Measurements from ENCODE around the gene HELZ.
"Not testable (repeated sequence)": the region's sequence is repeated elsewhere in the genome, so short reads cannot be mapped to it uniquely, and the experiment has no call there.

HELZ gene

DNA sequence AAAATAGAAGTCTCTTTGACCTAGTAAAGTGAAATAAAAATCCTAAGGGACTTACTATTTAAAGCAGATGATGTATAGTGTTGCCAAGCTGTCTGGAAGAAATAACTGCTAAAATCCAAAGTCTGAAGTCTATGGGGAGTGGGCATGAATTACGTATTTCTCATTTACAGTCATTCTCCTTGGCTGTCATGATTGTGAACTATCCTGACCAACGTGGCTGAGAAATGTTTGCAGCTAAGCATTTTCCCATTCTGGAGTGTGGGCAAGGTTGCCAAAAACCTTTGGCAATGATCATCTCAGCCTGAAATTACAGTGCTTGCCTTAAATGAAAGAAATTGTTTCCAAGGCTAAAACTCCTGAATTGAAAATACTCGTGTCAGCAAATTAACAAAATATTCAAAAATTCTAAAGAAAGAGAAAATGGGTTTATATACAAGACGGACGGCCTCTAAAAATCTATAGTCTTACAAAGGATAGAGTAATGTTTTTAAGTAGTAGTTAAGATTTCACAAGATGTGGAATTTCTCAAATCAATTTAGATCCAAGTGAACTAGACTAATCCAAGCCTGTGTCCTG, 123.6 kb downstream of the HELZ start:
- no peak for DNase-seq (ENCODE audit: low read depth in 2 of 3, low spot score in 1 of 3)

DNA sequence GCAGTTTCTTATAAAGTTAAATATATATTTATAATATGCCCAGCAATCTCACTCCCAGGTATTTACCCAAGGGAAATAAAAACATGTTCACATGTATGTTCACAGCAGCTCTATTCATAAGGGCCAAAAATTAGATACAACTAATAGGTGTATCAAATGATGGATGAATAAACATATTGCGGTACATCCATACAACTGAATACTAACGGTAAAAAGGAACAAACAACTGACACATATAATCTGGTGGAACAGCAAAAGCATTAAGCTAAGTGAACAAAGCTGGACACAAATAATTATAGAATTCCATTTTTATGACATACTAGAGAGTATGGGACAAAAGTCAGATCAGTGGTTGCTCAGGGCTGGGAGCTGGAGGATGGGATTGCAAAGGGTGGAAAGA, 125.9 kb downstream of the HELZ start:
- DNase-seq (ENCODE audit: low read depth in 2 of 3, low spot score in 1 of 3), result no peak

DNA sequence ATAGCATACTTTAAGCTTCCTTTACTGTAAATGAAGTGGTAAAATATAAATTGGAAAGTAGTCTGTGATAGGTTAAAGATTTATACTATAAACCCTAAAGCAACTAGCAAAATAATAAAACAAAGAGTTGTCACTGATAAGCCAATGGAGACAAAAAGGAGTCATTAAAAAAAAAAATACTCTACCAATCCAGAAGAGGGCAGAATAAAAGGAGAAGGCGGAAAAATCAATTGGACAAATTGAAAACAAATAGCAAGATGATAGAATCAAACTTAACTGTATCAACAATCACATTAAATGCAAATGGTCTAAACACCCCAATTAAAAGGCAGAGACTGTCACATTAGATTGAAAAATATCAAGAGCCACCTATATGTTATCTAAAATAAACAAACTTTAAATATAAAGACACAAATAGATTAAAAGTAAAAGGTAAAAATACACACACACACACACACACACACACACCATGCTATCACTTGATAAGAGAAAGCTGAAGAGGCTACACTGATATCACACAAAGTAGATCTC, 128.9 kb downstream of the HELZ start:
- DNase-seq (ENCODE audit: low read depth in 2 of 3, low spot score in 1 of 3), result no peak

DNA sequence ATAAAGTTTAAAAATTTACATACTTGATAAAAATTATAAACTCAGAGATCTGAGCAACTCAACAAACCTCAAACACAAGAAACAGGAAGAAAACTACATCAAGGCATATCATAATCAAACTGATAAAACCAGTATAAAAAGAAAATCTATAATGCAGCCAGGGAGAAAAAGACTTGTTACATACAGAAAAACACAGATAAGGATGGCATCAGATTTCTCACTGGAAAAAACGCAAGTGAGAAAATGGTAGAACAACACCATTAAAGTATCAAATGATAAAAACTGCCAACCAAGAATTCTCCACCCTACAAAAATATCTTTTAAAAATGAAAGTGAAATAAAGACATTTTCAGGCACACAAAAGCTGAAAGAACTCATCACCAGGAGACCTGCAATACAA, 129.6 kb downstream of the HELZ start:
- no peak for DNase-seq (ENCODE audit: low read depth in 2 of 3, low spot score in 1 of 3)

DNA sequence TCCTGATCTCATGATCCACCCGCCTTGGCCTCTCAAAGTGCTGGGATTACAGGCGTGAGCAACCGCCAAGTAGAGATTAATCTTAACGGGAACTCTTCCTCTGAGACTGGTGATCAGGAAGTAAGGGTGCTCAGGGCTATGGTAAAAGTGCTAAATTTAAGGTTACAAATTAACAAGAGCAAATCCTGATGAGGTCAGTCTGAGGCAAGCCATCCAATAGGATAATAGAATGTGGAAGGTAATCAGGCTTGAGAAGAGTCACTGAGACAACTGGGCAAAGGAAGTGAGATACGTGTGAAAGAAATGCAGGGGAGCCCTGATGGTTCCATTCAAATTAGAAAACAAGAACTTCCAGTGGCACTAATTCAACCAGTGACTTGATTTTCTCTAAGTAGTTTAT, 131.5 kb downstream of the HELZ start:
- no peak for DNase-seq (ENCODE audit: low read depth in 2 of 3, low spot score in 1 of 3)

DNA sequence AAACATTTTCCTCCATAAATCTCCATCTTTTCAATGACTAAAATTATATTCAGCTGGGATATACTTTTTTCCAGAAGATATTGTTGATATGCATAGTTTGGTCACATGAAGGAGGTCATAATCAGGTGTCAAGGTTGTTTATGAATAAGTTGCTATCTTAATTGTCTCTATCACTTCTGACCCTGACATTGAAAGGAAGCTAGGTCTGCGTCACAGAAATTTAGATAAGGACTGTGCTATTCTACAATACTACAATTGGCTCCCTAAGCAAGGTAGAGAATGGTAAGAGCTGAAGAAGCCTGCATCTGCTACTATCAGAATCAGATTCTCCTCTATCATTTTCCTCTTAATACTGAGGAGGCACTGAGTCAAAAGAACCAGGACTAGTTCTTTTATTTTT, 133.2 kb downstream of the HELZ start:
- DNase-seq (ENCODE audit: low read depth in 2 of 3, low spot score in 1 of 3), result no peak

DNA sequence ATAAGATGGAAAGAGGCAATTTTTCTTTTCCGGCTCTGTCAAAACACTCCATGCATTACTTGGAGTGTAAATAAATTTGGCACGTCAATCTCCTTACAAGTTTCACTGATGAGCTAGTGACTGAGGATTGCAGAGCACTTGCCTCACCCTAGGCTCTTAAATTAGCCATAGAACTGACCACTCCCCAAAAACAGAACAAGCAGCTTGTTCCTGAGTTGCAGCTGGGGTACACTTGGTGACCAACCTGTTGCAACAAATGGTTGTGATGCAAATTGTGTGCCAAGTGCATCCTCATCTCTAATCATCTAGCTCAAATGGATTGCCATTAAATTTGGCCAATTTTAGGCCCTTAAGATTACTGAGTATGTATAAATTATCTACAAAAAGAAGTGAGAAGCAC, 133.7 kb downstream of the HELZ start:
- no peak for DNase-seq (ENCODE audit: low read depth in 2 of 3, low spot score in 1 of 3)

DNA sequence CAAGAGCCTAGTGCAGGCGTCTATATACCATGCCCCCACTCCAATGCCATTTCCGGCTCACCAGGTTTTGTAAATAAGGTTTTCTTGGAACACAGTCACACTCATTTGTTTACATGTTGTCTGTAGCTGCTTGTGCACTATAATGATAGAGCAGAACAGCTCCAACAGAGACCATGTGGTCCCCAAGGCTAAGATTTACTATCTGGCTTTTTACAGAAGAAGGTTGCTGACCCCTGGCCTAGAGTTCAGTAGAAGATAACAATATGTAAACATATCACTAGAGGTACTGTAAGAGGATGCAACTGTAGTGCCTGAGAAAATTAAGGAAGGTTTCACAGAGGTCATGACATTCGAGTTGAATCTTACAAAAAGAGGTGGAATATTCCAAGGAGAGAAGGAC, 134.4 kb downstream of the HELZ start:
- DNase-seq (ENCODE audit: low read depth in 2 of 3, low spot score in 1 of 3), result no peak

DNA sequence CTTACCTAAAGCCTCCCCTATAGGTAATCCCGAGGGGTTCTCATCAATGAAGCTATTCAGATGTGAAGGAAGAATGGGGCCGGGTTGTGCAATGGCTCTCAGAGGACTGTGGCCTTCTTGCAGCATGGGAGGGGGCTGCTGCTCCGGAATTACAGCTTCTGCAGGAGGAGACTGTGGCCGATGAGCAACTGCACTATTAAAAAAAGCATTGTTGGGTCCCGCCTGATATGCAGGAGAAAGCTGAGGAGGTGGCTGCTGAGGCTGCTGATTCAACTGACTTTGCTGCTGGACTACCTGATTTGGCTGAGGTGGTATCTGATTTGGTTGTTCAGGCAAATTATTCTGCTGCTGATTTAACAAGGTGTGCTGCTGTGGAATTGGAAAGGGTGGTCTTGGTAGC, 135.9 kb downstream of the HELZ start:
- DNase-seq (ENCODE audit: low read depth in 2 of 3, low spot score in 1 of 3), result no peak

DNA sequence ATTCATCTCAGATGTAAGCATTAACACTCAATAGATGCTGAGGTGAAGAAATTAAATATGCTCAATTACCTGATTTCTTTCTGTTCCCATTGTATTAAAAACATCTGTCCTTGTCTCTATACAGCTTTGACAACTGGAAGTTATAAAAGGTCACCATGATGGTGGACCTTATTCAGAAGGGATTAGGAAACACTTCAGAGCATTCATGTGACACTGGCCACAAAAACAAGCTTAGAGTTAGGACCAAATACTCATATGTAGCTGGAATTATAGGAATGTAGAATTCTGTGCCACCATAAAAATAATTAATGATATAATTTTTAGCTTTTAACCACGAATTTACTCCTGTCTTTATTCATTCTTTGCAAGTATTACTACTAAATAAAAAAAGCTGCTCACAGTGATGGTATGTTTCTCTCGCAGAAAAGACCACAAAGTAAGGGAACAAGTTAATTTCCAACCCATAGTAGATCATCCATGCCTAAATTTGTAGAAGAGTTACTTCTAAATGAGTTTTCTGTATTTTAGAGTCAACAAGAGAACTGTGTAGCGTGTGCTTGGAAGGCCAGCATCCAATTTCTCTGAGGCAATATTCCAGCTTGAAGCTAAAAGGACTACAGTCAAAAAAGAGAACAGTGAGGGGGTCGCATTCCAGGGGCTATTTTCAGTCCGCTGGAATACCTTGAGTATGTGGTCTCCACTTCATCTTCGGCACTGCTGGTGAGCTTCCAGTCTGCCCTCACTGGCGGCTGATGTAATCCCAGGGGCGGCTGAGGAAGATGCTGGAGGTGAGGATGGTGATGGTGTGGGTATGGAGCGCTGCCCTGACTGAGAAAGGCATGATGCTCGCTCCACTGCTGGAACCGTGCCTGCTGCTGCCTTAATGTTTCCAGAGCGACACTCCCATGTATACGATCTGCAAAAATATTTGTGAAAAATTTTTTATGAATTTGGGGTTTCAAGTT, 136.9 kb downstream of the HELZ start:
- no peak for DNase-seq (ENCODE audit: low read depth in 2 of 3, low spot score in 1 of 3)

DNA sequence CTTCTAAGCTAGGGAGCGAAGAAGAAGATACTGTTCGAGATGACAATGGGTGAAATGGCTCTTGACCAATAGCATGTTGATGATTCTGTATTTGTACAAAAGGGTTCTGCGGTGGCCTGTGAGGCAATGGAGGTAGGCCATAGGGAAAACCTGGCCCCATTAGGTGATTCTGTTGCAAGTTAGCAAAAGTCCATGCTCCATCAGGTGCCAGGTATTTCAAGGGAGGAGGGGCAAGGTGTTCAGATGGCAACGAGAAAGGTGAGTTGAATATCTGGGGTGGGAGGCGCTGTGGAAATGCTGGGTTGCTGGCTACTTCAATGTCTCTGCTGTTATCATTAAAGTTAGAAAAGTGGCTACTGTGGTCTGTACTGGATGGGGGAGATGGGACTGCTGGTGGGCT, 137.8 kb downstream of the HELZ start:
- DNase-seq (ENCODE audit: low read depth in 2 of 3, low spot score in 1 of 3), result no peak

DNA sequence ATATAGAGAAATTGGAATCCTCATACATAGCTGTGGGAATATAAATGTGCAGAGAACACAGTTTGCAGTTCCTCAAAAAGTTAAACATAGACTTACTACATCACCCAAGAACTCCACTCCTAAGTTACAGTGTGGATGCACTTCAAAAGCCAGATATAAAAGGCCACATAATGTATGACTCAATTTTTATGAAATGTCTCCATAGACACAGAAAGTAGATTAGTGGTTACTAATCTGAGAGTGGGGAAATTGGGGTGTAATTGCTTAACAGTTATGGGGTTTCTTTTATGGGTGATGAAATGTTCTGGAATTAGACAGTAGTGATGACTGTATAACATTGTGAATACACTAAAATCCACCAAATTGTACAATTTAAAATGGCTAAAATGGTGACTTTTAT, 139.8 kb downstream of the HELZ start:
- DNase-seq (ENCODE audit: low read depth in 2 of 3, low spot score in 1 of 3), result no peak

DNA sequence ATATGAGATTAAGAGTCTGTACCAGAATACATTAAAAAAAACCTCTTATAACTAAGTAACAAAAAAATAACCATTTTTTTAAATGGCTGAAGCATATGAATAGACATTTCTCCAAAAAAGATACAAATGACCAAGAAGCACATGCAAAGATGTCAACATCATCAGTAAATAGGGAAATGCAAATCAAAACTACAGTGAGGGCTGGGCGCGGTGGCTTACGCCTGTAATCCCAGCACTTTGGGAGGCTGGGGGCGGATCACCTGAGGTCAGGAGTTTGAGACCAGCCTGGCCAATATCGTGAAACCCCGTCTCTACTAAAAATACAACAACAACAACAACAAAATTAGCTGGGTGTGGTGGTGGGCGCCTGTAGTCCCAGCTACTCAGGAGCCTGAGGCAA, 140.4 kb downstream of the HELZ start:
- not testable (repeated sequence) for DNase-seq (ENCODE audit: low read depth in 2 of 3, low spot score in 1 of 3)

DNA sequence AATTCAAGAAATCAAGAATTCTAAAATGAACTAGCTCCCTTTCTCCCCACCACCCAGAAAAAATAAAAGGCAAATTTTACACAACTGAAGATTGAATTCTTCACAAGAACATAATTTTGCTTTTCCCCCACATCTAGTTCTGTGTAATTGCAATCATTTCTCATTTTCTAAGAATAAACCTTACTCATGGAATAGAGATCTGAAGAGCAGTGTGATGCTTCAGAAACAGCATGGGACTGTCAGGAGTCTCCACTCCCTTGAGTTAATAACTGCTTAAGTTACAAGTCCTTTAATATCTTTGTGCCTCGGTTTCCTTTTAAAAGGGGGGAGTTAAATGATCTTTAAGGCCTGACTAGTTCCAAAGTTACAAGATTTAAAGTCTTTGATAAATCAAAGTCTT, 147.0 kb downstream of the HELZ start:
- no peak for DNase-seq (ENCODE audit: low read depth in 2 of 3, low spot score in 1 of 3)

DNA sequence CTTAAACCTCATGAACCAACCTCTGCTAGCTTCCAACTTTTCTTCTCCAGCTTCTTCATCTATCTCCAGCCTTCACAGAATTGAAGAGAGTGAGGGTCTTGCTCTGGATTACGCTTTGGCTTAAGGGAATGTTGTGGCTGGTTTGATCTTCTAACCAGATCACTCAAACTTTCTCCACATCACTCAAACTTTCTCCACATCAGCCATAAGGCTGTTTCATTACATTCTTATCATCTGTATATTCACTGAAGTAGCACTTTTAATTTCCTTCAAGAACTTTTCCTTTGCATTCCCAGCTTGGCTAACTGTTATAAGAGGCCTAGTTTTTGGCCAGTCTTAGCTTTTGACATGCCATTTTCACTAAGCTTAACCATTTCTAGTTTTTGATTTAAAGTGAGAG, 148.4 kb downstream of the HELZ start:
- DNase-seq (ENCODE audit: low read depth in 2 of 3, low spot score in 1 of 3), result no peak

DNA sequence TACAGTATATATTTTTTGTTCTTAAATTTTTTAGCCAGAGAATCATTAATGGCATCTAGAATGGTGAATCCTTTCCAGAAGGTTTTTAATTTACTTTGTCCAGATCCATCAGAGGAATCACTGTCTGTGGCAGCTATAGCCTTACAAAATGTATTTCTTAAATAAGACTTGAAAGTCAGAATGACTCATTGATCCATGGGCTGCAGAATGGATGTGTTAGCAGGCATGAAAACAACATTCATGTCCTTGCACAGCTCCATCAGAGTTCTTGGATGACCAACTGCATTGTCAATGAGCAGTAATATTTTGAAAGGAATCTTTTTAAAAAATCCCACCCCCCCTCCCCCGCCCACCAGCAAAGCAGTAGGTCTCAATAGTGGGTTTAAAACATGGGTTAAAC, 149.2 kb downstream of the HELZ start:
- no peak for DNase-seq (ENCODE audit: low read depth in 2 of 3, low spot score in 1 of 3)

DNA sequence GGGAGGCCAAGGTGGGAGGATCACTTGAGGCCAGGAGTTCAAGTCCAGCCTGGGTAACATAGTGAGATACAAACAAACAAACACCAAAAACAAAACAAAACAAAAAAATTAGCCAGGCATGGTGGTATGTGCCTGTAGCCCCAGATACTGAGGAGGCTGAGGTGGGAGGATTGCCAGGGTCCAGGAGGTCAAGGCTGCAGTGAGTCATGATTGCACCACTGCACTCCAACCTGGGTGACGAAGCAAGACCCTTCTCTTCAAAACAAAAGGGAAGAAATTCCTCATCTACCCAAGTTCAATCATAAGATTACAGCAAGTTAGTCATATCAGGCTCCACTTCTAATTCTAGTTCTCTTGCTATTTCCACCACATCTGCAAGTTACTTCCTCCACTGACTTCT, 149.7 kb downstream of the HELZ start:
- not testable (repeated sequence) for DNase-seq (ENCODE audit: low read depth in 2 of 3, low spot score in 1 of 3)

DNA sequence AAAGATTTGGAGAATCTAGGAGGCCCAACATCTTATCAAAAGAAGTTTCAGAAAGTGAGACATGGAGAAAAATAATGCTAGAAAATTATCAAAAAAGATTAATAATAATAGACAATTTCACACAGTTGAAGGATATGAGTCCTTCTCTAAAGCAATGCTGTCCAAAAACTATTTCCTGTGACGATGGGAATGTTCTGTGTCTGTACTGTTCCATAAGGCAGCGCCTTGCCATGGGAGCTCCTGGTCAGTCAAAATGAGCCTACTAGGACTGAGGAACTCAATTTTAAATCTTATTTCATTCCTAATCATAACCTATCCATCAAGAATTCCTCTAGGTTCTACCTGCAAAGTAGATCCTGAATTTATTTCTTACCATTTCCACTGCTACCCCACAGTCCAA, 151.6 kb downstream of the HELZ start:
- no peak for DNase-seq (ENCODE audit: low read depth in 2 of 3, low spot score in 1 of 3)

DNA sequence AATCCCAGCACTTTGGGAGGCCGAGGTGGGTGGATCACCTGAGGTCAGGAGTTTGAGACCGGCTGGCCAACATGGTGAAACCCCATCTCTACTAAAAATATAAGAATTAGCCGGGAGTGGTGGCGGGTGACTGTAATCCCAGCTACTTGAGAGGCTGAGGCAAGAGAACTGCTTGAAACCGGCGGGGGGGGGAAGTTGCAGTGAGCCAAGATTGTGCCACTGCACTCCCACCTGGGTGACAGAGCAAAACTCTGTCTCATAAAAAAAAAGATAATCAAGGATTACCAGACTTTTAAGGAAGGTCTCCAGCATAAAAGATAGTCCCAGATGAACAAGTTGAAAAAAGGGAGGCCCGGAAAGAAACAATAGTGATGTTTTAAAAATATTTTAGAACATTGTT, 152.3 kb downstream of the HELZ start:
- not testable (repeated sequence) for DNase-seq (ENCODE audit: low read depth in 2 of 3, low spot score in 1 of 3)

DNA sequence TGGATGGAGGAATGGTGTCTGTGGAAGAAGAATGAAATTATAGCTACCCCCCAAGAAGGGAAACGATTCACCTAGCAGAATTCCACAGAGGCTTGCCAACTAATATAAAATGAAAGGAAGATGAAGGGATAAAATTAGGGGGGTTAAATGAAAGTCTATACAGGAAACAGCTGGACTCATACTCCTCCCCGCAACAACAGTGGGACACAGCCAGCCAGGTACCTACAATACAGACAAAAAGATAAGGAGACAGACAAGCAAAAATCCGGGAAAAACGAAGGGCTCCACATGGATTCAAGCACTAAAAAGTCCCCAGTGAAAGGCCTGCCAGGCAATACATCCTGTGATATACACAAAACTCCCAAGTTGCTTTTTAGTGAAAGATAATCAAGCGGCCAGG, 152.7 kb downstream of the HELZ start:
- no peak for DNase-seq (ENCODE audit: low read depth in 2 of 3, low spot score in 1 of 3)

DNA sequence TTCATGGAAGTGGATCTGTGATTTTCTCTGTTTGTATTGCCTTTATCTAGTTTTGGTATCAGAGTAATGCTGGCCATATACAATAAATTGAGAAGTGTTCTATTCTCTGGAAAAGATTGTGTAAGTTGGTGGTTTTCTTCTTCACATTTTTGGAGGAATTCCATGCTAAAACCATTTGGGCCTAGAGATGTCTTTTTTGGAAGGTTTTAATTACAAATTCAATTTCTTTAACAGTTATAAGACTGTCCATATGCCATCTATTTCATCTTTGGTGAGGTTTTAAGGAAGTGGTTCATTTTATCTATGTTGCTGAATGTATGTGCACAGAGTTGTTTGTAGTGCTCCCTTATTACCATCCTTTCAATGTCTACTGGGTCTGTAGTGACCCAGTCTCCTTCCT, 154.7 kb downstream of the HELZ start:
- no peak for DNase-seq (ENCODE audit: low read depth in 2 of 3, low spot score in 1 of 3)

DNA sequence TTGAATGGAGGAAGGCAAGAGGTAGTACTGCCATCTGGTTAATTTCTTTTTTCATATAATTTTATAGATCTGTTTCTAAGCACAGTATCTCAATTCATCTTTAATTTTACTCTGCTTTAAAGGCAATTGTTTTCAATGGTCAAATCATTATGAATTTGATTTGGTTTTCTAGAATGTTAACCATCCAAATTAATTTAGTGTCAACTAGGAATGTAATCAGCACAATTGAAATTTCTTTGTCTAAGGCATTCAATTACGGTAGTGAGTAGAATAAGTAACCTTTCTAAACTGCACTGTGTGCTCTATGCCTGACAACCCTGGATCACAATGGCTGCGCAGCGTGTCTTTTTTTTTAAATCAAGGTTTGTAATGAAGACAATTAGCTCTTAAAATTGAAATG, 156.4 kb downstream of the HELZ start:
- DNase-seq (ENCODE audit: low read depth in 2 of 3, low spot score in 1 of 3), result no peak

DNA sequence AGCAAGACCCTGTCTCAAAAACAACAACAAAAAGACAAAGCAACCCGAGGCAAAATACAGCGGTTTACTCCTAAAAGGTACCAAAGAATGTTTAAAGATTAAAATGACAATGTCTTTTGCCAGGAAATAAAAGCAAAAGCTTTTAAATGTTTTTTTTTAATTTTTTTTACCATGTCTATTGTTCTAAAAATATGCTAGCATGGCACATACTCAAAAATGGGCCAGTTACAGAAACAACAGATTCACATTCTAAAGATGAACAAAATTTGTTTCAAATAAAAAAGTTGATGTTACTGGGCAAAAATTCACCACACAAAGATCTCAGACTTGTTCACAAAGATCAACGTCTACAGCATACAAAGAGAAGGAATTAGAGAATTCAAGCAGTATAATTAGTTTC, 159.6 kb downstream of the HELZ start:
- no peak for DNase-seq (ENCODE audit: low read depth in 2 of 3, low spot score in 1 of 3)

Measured in stimulated activated CD4-positive, alpha-beta T cell treated with anti-CD3 and anti-CD28 coated beads, Interleukin-12 subunit alpha, Interleukin-12 subunit beta, amount 100 ng/mL, for 48 hours (primary cell).